ENCODE data around the gene PRPF40A.
A peak's percentile ranks its signal among the peaks of the same experiment; 100 is the strongest.

The PRPF40A gene

DNA sequence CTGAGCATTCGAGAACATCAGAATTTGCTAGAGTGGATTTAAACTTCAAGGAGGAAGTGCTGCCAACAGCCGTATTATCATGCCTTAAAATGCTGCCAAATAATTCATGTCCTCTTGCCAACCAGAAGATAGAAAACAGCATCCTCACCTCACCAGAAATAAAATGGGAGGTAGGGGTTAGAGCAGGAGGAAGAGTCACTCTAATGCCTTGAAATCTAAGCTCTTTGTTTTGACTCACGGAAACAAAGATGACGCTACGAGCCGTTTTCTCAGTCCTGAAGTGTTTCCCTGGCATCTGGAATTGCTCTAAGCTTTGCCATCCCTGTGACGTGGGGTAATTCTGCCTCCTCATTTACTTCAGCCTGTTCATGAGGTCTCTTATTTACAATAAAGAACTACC, 97.1 kb downstream of the PRPF40A start:
- DNase-seq (ENCODE audit: low spot score) = no peak

DNA sequence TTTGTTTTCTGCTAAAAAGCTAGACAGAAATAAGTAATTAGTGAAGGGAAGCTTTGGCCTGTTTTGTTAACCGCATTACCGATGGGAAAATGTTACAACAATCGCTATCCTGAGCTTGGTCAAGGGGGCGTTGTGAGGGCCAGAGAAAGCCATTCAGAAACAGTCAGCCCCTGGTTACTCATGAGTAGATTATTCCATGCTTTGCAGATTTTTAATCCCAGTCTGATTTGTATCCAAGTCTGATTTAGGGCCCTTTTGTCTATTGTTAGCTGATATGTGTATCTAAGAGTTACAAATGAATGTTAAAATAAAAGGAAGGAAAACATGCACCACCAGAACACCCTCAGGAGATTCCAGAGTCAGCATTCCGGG, 99.1 kb downstream of the PRPF40A start:
- no peak for DNase-seq (ENCODE audit: low spot score)

DNA sequence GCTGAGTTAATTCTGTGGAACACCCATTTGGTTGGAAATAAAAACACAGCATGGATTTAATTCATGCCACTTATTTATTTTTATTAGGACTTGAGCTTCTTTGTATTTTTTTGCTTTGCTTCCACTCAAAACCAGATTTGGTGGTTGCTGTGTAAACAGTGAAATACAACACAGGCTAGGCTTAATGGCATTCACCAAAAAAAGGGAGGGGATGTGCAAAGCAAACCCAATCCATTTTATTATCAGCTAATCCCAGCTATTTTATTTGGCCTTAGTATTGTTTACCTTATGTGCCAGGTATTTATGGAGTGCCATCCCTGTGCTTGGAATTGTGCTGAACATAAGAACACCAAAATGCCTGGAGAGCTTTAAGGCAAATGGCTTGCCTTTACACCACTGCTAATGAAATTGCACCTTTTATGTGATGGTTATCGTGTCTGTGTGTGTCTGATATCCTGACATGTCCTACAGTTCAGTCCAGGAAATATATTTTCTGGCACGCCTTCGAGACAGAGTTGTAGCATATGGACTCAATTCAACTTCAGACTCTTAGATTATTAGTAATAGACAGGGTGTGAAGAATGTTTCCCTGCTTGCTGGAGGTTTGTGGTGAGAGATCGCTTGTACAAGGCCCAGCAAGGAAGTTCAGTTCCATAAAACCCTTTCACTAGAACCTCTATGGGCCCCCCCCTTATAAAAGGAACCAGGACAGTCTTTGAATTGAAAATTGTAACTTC, 99.6 kb downstream of the PRPF40A start:
- no peak for DNase-seq (ENCODE audit: low spot score)

DNA sequence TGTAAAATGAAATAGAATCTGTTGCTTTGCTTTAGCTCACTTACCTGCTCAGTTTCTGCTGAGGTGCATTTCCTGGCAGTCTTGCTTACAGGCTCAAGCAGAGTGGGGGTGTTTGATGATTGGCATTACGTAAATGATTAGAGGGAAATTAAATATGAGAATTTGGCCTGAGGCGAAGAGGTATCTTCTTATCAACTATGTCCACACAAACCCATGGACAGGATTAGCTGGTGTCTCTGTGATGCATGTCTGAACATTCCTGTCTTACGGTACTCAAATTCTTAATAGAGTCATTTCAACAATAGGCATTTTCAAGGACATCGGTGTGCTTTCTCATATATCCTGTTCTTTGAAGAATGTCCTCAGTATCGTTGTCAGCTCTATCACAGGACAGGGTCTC, 102.1 kb downstream of the PRPF40A start:
- DNase-seq (ENCODE audit: low spot score) = no peak

DNA sequence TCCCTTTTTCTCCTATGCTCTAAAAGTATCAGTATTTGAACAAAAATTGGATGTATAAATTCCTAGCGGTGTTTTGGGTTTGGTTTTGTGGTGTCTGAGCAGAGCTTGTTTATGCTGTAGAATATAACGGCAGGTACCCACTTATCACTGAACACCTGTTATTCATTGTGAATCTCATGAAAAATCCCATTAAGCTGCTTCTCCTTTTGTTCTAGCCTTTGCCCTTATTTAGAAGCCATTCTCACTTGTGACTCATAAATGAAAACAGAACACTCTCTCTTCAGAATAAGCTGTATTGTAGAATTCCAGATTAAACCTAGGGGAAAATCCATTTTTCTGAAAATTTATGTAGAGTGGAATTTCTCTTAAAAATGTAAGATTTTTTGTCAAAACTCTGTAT, 104.0 kb downstream of the PRPF40A start:
- DNase-seq (ENCODE audit: low spot score) = peak; percentile 25

DNA sequence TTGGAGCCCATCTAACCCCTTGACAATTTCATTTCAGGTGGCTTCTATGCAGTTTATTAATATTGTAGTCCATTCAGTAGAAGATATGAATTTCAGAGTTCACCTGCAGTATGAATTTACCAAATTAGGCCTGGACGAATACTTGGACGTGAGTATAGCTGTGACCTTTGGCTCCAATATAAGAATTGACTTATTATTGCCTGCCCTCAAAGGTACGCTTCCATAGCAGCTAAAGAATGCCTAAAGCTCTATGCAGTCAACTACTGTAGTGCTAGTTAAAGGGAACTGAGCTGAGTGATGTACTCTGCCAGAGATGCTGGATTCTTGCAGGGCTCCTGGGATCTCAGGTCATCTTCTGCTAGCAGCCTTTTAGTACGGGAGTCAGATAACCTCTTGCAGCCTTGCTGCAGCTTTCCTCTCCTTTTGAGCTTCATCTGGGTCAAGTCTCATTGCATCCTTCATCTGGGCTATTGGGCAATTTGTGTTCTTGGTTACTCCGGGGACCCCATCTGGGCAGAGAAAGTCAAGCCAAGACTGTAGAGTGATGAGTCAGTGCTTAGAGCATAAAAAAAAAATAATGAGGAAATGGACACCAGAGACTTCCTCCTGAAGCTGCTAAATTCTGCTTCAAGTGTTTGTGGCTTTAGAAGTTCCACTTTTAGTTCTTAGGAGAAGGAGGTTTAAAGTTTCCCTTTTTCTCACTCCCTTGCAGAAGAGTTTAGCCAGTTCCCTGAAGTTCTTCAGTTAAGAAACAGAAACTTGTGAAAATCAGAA, 105.6 kb downstream of the PRPF40A start:
- DNase-seq (ENCODE audit: low spot score) = peak; percentile 67

DNA sequence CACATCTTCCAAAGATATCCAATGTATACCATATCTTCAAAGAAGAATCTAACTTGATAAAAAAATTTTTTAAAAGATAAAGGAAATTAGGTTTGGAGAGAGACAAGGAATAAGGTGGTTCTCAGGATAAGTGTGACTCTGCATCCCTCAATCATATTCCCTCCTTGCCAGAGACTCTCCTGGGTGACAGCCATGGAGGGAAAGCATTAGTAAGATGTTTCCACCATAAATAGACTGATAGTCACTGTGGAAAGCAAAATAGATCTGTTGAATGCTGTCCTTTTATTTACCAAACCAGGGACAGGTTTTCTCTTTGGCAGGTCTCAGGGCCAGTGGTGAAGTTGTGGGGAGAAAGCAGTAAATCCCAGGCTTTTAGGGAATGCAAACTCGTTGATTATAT, 107.6 kb downstream of the PRPF40A start:
- DNase-seq (ENCODE audit: low spot score) = no peak

DNA sequence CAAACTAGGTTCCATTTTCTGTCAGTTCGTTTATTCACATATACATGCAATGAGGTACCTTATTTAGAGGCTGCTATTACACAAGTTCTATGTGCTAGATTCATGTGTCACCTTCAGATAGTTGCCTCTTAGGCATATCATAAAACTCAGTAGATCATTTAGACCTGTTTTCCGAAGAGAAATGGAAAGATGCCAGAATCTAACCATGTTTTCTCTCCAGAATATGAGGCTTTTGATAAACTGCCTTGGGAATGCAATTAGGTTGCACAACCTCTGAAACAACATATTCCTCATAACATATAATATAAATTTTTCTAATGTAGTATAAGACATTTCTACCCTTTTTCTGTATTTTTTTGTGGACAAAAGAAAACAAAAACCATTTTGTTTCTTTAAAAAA, 108.1 kb downstream of the PRPF40A start:
- DNase-seq (ENCODE audit: low spot score) = no peak

DNA sequence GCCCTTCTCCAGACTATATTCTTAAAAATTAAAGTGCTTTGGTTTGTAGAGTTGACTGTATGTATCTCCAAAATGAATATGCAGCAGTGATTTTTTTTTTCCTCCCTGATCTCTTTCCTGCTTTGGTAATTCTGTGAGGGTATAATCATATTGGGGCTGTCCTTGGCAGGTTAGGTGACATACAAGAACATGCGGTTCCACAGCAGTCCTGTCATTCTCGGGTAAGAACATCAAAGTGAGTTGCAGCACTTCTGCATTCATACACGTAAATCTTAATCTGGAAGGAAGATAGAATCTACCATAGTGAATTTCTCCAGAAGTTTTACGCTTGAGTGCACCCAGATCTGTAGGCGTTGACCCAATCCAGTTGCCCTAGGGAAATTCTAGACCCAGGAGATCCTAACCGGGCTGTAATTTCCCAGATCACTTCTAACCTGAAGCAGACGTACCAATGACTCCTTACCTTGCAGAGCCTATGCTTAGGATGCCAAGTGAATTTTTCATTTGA, 109.4 kb downstream of the PRPF40A start:
- DNase-seq (ENCODE audit: low spot score) = no peak

DNA sequence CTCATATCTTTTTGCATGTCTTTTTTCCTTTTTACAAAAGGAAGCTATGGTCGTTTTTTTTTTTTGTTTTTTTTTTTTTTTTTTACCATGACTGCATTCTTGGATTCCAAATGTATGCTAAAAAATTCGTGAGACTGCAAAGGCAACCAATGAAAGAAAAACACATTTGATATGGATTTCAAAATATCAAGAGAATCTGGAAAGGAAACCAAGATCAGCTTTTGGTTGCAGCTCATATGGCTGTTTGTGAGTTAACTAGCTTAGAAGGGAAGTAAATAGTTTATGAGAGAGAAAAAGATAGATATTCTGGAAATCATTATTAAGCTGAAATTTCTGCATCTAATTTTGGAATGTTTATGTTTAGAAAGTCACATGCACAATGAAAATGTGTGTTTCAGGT, 110.3 kb downstream of the PRPF40A start:
- DNase-seq (ENCODE audit: low spot score) = no peak

DNA sequence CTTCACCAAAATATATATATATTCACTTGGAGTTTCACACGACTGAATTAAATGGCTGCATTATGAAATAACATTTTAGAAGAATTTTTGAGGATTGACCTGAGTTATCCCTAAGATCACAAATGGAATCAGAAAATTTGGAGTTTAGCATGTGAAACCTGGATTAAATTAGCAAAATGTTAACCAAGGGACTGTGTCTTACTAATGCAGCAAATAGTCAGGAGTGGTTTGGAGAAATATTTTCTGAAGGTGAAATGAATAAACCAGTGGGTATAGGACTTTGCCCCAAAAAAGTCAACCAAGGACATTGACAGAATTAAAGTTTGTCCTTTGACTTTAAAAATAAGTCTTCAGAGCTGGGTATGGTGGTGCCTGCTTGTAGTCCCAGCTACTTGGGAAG, 111.2 kb downstream of the PRPF40A start:
- peak; percentile 15 for DNase-seq (ENCODE audit: low spot score)

DNA sequence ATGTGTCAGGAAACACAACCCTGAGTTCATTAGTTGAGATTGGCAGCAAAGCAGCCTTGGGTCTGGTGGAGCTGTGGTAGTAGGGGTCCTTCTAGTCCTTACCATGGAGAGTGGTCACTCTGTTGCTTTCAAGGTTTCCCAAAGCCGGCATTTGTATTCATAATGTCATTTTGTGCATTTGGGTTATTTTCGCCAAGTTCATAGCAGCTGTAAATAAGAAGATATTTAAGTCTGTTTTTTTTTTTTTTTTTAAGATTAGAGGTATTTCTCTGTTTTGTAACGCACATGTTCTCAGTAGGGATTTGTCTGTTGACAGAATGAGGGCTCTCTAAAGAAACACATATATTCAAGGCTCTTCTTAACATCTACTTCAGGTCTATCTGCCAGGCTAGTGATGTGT, 114.1 kb downstream of the PRPF40A start:
- no peak for DNase-seq (ENCODE audit: low spot score)

DNA sequence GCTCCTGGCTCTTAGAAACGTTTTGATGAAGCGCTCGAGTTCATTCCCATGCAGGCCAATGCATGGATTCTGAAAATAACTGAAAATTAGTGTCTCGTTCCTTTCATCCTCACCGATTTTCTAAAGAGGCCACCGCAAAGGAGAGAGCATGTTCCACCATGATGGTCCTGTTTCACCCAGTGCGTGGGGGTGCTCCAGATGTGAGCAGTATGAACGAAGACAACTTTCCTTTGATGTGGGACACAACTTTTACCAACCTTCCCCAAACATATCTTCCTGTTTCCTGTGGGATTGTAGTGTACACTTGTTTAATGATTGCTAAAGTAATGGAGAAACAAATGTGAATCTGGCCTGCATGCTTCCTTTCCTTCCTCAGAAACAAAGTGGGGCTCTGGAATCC, 114.5 kb downstream of the PRPF40A start:
- DNase-seq (ENCODE audit: low spot score) = no peak
